Measurements from ENCODE around the gene C5orf15.
"Not testable (repeated sequence)": the region's sequence is repeated elsewhere in the genome, so short reads cannot be mapped to it uniquely, and the experiment has no call there.

The C5orf15 gene

DNA sequence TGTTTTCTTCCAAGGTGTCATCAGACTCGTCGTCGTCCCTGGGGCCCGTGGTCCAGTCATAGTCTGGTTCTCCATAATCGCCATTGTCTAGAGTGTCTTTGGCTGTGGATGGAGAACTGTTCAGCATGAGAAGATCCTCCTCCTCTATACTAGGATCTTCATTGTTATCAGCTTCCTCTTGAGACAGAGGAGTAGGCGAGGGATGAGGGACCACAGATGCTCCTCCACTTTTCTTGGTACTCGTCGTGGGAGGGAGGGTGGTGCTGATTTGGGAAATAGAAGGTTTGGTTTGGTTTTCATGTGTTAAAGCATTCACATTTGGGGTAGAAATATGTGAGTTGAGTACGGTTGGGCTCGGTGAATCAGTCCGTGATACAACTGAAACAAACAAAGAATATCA, 8.8 kb downstream of the C5orf15 start:
- DNase-seq: no peak

DNA sequence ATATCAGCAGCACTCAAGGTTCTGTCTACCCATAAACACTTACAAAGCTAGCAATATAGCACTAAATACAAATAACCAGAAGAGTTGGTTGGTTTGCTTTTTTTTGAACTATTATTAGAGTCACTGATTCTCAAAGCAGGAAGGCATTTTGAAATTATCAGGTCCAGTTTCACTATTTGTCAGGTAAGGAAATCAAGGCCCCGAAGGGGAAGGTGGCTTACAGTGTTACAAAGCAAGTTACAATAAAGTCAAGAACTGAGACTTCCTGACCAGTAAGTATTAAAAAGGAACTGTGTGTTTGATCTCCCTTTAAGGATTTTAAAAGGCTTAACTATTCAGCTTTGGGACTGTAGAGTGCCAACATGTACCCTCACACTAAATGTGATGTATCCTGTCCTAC, 10.8 kb downstream of the C5orf15 start:
- DNase-seq: no peak

DNA sequence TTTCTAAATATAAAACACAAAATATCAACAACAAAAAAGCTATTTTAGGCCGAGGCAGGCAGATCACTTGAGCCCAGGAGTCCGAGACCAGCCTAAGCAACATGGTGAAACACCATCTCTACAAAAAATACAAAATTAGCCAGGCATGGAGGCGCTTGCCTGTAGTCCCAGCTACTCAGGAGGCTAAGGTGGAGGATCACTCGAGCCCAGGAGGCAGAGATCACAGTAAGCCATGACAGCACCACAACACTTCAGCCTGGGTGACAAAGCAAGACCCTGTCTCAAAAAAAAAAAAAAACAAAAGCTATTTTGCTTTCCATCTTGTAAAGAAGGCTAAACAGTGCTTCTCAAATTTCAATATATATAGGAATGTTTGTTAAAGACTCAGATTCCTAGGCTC, 11.3 kb downstream of the C5orf15 start:
- no peak for DNase-seq

GRCh38 chr5:133956196-133956595, 12.2 kb downstream of the C5orf15 start:
- not testable (repeated sequence) for DNase-seq

DNA sequence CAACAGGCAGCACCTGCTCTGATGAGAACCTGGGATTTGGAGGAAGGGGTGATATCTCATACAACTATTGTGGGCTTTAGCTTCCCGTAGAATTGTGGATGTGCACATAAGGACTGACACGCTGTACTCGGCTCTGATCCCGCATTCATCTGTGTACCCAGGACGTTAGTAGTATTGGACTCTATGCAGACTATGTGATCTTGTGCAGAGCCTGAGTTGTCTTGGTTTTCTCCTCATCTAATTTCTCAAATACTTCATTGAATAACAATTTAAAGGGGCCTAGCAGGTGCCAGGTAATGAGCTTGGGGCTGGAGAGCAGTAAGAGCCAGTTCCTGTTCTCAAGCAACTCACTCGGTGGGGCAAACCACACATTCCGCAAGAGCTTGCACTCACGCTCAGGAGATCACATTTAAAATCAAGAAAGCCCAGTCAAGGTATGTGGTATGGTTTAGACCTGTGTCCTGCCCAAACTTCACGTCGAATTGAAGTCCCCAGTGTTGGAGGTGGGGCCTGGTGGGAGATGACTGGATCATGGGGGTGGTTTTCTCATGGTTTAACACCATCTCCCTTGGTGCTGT, 14.8 kb downstream of the C5orf15 start:
- DNase-seq: no peak

GRCh38 chr5:133952729-133953567, 15.5 kb downstream of the C5orf15 start:
- DNase-seq: no peak

GRCh38 chr5:133950821-133951612, 17.4 kb downstream of the C5orf15 start:
- no peak for DNase-seq

- DNase-seq: no peak
Observed at GRCh38 chr5:133948721-133949120, 19.7 kb downstream of the C5orf15 start.

GRCh38 chr5:133947431-133947841, 21.0 kb downstream of the C5orf15 start:
- DNase-seq: no peak

DNA sequence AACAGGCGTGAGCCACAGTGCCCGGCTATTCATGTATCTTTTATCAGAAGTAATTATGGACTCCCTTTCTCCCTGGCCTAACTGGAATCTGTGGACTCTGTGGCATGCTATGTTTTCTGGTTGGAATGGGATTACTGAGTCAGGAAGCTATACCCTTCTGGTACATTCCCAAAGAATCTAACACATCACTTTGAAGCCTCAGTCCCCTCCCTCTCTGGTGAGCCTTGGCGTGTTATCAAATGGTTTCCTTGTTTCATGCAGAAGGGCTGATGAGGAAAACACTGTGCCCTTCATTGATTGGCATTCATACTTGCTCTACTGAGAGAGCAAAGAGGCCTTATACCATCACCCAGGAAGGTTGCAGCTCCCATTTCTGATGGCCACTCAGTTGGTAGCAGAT, 22.9 kb downstream of the C5orf15 start:
- DNase-seq: no peak

DNA sequence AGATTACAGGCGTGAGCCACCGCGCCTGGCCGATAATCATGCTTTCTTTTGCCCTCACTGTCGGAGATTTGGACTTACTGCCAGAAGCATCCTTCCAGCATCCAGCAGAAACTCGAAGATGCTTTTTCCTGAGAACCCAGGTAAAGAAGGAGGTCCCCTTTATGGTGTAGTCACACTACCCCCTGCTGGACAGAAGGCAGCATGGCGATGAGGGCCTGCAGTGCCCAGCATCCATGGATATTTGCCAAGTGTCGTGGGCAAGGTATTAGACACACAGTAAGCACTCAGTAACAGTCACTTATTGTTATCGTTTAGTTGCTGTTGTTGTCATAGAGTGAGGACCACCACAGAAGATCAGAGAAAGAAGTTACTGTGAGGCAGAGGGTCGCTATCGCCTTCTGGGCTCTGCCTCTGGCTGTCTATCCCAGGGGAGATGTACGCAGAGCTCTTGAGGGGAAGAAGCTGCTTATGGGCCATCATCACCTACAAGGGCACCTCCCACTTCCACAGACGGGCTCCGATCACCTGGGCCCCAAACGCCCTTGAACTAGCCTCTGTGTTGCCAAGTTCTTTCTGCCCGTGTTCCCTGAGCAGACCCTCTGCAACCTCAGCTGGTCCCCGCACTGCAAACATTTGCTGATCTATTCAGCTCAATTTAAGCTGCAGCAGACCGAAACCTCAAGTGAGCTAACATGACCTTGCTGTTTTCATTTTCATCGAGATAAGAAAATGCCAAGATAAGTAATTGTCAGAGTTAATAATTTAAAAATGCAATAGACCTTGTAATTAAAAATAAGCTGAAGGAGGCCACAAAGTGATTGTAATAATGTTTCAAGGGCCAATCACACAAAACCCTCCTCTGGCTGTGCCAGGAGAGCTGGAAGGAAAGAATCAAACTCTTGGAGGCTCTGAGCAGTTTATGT, 23.9 kb downstream of the C5orf15 start:
- no peak for DNase-seq

DNA sequence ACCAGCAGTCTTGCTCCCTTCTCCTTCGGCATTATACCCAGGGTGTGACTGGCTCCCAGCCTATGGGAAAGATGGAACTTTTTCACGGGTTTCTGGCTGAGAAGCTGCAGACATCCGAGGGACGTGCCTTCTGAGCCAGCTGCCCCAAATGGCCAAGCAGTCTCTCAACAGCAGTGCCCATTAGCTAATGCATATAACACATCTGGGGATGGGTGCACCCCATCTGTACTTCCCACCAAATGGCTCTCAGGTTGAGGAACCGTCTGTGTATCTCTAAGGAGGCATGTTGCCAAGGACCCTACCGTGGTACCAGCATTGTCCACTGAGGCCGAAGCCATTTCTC, 25.0 kb downstream of the C5orf15 start:
- no peak for DNase-seq

DNA sequence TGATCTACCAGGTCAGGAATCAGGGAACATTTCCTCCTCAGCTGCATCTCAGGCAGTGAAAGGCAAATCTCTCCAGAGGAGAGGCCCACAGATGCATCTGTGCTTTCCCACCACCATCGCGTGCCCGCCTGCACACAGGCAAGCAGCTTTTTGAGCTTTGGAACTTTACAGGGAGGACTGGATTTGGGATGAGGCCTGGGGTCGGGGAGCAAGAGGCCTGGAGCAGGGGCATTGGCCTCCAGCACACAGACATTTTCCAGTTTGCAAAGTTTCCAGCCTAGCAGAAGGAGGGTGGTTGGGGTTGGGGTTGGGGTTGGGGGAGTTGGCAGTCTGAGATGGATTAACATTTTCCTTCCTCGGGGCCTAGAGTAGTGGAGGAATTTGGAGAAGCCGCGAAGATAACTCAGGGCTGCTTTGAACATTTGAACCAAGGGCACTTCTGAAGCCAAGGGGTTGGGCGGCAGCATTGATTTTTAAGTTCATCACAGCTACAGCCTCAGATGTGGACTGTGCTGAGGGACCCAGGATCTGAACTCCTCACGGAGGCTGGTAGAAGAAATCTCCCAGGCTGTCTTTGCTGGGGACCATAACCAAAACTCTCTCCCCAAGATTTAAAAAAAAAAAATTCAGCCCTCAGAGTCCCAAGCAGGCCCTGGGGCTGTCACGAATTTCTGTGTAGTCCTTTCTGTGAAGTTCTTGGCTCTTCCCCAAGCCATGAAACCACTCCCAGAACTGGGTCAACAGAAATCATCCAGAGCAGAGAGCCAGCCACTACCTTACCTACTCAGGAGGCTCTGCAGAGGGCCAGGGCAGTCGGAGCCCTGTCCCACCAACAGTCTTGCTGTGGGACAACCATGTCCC, 25.6 kb downstream of the C5orf15 start:
- DNase-seq: no peak

DNA sequence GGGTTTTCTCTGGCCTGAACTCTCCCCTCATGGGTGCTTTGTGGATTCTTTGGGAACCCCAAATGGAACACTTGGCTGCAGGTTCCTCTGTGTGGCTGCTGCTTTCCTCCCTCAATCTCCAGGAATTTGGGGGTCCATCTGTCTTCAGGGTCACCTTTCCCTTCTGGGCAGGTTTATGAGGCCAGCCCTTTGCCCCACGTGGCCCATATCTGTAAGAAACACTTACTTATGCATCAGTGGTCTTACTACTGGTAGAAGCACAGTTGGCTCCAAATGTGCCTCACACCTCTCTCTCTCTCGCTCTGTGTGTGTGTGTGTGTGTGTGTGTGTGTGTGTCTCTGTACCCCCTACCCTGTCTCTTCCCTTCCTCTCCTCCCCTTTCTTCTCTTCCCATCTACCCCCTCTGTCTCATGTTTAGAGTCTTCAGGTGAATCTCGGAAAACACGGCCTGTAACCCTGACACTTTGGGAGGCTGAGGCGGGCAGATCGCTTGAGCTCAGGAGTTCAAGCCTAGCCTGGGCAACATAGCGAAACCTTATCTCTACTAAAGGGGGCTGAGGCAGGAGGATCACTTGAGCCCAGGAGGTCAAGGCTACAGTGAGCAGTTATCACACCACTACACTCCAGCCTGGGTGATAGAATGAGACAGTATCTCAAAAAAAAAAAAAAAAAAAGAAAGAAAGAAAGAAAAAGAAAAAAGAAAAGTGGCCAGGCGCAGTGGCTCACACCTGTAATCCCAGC, 26.8 kb downstream of the C5orf15 start:
- no peak for DNase-seq

DNA sequence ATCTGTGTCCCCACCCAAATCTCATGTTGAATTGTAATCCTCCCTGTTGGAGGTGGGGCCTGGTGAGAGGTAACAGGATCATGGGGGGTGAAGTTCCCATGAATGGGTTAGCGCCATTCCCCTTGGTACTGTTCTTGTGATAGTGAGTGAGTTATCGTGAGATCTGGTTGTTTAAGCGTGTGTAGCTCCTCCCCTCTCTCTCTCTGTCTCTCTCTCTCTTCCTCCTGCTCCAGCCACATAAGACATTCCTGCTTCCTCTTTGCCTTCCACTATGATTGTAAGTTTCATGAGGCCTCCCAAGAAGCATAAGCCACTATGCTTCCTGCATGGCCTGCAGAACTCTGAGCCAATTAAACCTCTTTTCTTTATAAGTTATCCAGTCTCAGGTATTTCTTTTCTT, 28.8 kb downstream of the C5orf15 start:
- DNase-seq: no peak

DNA sequence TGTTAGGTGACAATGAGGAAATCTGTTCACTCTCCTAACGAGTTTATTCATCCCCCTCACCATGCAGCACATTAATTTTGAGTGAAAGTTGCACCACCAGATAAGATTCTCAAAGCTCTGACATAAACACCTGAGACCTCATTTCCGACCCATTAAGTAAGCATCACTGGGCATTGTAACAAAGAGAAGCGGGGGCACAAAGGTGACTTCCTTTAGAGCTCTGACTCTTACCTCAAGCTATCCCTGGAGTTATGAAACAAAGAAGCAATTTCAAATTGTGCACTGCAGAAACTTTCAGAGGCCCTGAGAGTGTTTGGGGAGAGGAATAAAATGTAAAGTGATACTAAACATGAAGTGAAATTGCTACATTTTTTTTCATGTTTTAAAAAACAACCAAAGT, 29.5 kb downstream of the C5orf15 start:
- DNase-seq: no peak

GRCh38 chr5:133938039-133938821, 30.2 kb downstream of the C5orf15 start:
- no peak for DNase-seq

DNA sequence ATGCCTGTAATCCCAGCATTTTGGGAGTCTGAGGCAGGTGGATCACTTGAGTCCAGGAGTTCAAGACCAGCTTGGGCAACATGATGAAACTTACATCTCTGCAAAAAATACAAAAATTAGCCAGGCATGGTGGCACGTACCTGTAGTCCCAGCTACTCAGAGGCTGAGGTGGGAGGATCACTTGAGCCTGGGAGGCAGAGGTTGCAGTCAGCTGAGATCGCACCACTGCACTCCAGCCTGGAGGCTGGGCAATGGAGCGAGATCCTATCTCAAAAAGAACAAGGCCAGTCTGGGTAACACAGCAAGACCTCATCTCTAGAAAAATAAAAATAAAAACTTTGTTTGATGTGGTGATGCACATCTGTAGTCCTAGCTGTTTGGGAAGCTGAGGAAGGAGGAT, 30.8 kb downstream of the C5orf15 start:
- DNase-seq: not testable (repeated sequence)

GRCh38 chr5:133936651-133937015, 31.8 kb downstream of the C5orf15 start:
- no peak for DNase-seq

GRCh38 chr5:133935991-133936650, 32.3 kb downstream of the C5orf15 start:
- DNase-seq: not testable (repeated sequence)

All from activated CD4-positive, CD25-positive, alpha-beta regulatory T cell treated with anti-CD3 and anti-CD28 coated beads, Interleukin-2, amount 50 U/mL, for 72 hours (primary cell).